ENCODE data around the gene C15orf39. TPM values are rescaled to one million over a fixed set of nuclear protein-coding genes. Genes with fewer than 3 reads are reported as not detected.
A peak's percentile ranks its signal among the peaks of the same experiment; 100 is the strongest.
"Not testable (repeated sequence)": the region's sequence is repeated elsewhere in the genome, so short reads cannot be mapped to it uniquely, and the experiment has no call there.

C15orf39 gene
- 10 to 100 TPM; 34.3 to 35.7 TPM for total RNA-seq

DNA sequence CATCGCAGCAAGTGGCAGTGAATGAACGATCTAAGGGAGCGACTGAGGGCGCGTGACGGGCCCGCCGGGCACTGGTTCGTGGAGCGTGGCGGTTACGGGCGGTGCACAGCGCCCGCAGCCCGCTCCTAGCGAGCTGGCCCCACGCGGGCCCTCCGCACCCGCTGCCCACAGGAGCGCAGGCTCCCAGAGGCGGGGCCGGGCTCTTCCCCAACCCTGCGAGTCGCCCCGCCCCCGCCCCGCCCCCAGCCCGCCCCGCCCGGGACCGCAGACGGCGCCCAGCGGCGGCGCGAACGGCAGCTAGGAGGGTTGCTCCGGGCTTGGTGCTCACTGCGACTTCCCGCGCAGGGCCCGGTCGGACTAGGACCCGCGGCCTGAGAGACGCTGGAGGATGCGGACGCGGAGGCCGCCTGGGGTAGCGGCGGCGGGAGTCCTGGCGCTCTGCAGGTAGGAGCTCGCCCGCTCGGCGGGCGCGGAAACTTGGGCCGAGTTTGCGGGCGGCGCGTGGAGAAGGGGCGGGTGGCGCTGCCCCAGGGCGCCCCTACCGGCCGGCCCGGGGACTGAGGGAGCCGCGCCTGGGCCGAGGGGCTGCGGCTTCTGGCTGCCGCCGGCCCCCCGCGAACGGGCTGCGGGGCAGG lies at the start of gene C15orf39:
TSS of gene C15orf39 (plus strand) at position 267 of the 635 bp plus-strand sequence. CDS start 4,167 bp downstream, outside the sequence.
- peak within 1 kb of the TSS; percentile 91 for H3K4me3 Mint-ChIP-seq
- H3K4me1 Mint-ChIP-seq = peaks cover 52% of the 10 kb centered on the region
- H3K27me3 Mint-ChIP-seq = peaks cover 4% of the 10 kb centered on the region
- no peaks in the 10 kb centered on the region for H3K9me3 Mint-ChIP-seq
- peak; percentile 85 for DNase-seq
- H3K27ac Mint-ChIP-seq = peak within 1 kb of the TSS; percentile 92
- peaks cover 14% of the 10 kb centered on the region for H3K36me3 Mint-ChIP-seq

- no peak for DNase-seq
- Mint-ChIP-seq H3K27me3 (no peaks in the 10 kb centered on the region), H3K4me1 (peaks cover 13% of the 10 kb centered on the region), H3K4me3 (no peak overlapping the region), H3K27ac (no peak overlapping the region), H3K36me3 (no peaks in the 10 kb centered on the region), H3K9me3 (peaks cover 8% of the 10 kb centered on the region)
Measured at GRCh38 chr15:75152382-75153079, 49.2 kb upstream of the C15orf39 start.

- DNase-seq = peak; percentile 24
- Mint-ChIP-seq H3K4me3 (no peak overlapping the region), H3K27ac (no peak overlapping the region)
Measured at GRCh38 chr15:75153087-75153486, 48.6 kb upstream of the C15orf39 start.

GRCh38 chr15:75153565-75154276 lies 48.0 kb upstream of the C15orf39 start:
- Mint-ChIP-seq H3K36me3 (no peaks in the 10 kb centered on the region), H3K4me1 (peaks cover 13% of the 10 kb centered on the region), H3K9me3 (peaks cover 6% of the 10 kb centered on the region), H3K27me3 (no peaks in the 10 kb centered on the region), H3K4me3 (no peak overlapping the region), H3K27ac (no peak overlapping the region)
- no peak for DNase-seq

More at GRCh38 chr15:75153087-75153486, 48.6 kb upstream of the C15orf39 start:
- Mint-ChIP-seq H3K36me3 (no peaks in the 10 kb centered on the region), H3K27me3 (no peaks in the 10 kb centered on the region), H3K9me3 (peaks cover 6% of the 10 kb centered on the region), H3K4me1 (peaks cover 13% of the 10 kb centered on the region)

- no peaks in the 10 kb centered on the region for H3K27me3 Mint-ChIP-seq
- no peak overlapping the region for H3K27ac Mint-ChIP-seq
- H3K9me3 Mint-ChIP-seq = peaks cover 6% of the 10 kb centered on the region
- H3K4me3 Mint-ChIP-seq = no peak overlapping the region
- no peaks in the 10 kb centered on the region for H3K36me3 Mint-ChIP-seq
- no peak for DNase-seq
- H3K4me1 Mint-ChIP-seq = peaks cover 13% of the 10 kb centered on the region
Measured at GRCh38 chr15:75154461-75155062, 47.1 kb upstream of the C15orf39 start.

- DNase-seq = no peak
- Mint-ChIP-seq H3K27me3 (no peaks in the 10 kb centered on the region), H3K4me1 (peaks cover 7% of the 10 kb centered on the region), H3K36me3 (no peaks in the 10 kb centered on the region), H3K9me3 (peaks cover 2% of the 10 kb centered on the region), H3K27ac (no peak overlapping the region), H3K4me3 (no peak overlapping the region)
Measured at GRCh38 chr15:75156326-75157215, 45.1 kb upstream of the C15orf39 start.

GRCh38 chr15:75158402-75158801 lies 43.3 kb upstream of the C15orf39 start:
- H3K36me3 Mint-ChIP-seq = no peaks in the 10 kb centered on the region
- peaks cover 5% of the 10 kb centered on the region for H3K4me1 Mint-ChIP-seq
- H3K9me3 Mint-ChIP-seq = no peaks in the 10 kb centered on the region
- no peak for DNase-seq
- no peak overlapping the region for H3K4me3 Mint-ChIP-seq
- no peaks in the 10 kb centered on the region for H3K27me3 Mint-ChIP-seq
- no peak overlapping the region for H3K27ac Mint-ChIP-seq

DNA sequence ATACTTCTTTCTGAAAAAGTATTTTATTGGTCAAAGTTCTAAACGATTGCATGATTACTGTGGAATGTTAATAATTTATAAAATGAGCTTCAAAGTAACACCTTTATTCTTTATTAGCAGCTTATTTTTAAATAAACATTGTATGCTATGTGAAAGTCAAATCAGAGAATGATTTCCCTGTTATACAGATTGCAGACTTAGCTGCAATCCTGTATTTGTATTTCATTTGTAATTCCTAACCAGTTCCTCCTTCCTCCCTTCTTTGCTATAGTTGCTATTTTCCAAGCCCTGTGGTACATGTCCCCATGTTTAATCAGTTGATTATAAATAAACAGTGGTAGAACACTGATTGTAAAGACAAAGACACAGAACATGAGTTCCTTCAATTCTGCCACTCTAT lies 42.4 kb upstream of the C15orf39 start:
- Mint-ChIP-seq H3K27ac (no peak overlapping the region), H3K27me3 (no peaks in the 10 kb centered on the region), H3K9me3 (no peaks in the 10 kb centered on the region), H3K4me1 (no peaks in the 10 kb centered on the region), H3K4me3 (no peak overlapping the region), H3K36me3 (no peaks in the 10 kb centered on the region)
- no peak for DNase-seq

DNA sequence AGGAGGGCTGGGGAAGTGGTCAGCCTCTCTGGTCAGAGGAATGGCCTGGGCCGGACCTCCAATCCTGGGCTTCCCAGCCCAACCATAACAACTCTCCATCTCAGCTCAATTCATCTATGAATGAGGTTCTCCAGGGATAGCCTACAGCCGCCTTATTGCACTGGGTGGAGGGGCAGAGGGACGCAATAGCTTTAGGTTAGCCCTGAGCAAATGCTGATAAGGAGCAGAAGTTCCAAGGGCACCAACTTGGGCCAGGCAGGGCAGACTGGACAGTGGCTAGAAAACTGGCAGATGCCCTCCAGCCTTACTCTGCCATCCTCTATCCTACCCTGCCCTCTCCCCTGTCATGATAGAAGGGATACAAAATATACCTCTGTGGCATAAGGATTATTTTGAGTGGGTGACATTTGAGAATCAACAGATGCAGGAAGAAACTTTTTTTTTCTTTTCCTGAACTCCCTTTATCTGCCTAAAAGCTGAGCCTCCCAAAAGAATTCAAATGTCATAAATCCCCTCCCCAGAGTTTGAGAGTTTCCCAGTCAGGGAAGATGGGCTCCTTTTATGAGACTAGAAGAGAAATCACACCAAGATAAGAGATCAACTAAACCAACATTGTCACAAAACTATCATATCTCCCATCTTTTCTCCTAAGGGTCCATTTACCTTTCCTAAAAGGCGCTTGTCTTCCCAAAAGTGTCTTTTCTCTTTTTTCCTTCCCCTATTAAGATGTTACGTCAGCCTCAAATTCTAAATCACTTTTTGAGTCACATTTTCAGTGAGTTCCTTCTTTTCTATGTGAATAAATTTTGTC lies 40.4 kb upstream of the C15orf39 start:
- H3K4me1 Mint-ChIP-seq = no peaks in the 10 kb centered on the region
- H3K36me3 Mint-ChIP-seq = no peaks in the 10 kb centered on the region
- no peaks in the 10 kb centered on the region for H3K9me3 Mint-ChIP-seq
- H3K4me3 Mint-ChIP-seq = no peak overlapping the region
- H3K27ac Mint-ChIP-seq = no peak overlapping the region
- no peak for DNase-seq
- H3K27me3 Mint-ChIP-seq = no peaks in the 10 kb centered on the region

GRCh38 chr15:75161917-75162414 lies 39.7 kb upstream of the C15orf39 start:
- H3K27ac Mint-ChIP-seq = no peak overlapping the region
- no peak for DNase-seq
- H3K36me3 Mint-ChIP-seq = no peaks in the 10 kb centered on the region
- H3K27me3 Mint-ChIP-seq = no peaks in the 10 kb centered on the region
- H3K9me3 Mint-ChIP-seq = no peaks in the 10 kb centered on the region
- no peaks in the 10 kb centered on the region for H3K4me1 Mint-ChIP-seq
- H3K4me3 Mint-ChIP-seq = no peak overlapping the region

DNA sequence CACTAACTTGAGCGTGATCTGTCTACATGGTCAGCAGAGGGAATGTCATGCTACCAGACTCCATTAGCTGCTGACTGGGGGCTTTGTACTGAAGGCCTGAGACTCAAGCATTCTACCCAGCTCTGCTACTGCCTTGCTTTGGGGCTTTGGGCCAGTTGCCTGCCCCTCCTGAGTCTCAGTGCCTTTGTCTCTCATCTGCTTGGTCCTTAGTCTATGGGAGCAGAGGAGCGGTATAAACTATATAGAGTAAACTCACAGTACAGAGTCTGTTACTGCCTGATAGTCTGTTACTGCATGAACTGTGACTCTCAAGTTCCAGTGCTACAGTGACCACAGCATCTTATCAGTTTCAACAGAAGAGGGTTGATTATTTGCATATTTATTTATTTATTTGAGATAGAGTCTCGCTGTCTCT lies 38.5 kb upstream of the C15orf39 start:
- Mint-ChIP-seq H3K4me3 (no peak overlapping the region), H3K27ac (no peak overlapping the region), H3K27me3 (no peaks in the 10 kb centered on the region), H3K9me3 (no peaks in the 10 kb centered on the region), H3K4me1 (peaks cover 5% of the 10 kb centered on the region), H3K36me3 (no peaks in the 10 kb centered on the region)
- no peak for DNase-seq

DNA sequence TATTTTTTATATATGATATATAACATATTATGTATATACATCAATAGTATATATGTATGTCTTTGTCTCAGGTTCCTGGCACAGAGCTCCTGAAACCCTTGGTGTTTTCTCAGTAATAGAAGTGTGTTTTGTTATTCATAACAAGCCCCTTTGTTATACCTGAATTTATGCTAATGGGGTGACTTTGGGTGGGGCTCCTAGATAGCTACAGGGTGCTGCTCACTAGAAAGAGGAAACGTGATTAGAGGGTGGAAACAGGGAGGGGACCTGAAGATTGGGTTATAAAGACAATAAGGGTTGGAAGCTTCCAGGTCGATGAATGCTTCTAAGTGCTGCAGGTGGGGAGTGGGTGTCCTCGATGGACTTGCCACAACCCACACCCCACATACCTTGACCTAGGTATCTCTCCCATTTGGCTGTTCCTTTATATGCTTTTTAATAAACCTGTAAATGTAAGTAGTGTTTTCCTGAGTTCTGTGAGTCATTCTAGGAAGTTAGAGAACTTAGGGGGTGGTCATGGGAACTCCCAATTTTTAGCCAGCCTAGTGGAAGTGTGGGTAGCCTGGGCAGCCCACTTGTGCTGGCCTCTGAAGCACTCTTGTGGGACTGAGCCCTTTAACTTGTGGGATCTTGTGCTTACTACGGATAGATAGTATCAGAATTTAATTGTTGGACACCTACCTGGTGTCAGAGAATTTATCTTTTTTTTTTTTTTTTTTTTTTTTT lies 36.9 kb upstream of the C15orf39 start:
- peaks cover 10% of the 10 kb centered on the region for H3K4me1 Mint-ChIP-seq
- no peak overlapping the region for H3K27ac Mint-ChIP-seq
- H3K27me3 Mint-ChIP-seq = peaks cover 2% of the 10 kb centered on the region
- H3K36me3 Mint-ChIP-seq = no peaks in the 10 kb centered on the region
- H3K4me3 Mint-ChIP-seq = no peak overlapping the region
- H3K9me3 Mint-ChIP-seq = no peaks in the 10 kb centered on the region
- no peak for DNase-seq

GRCh38 chr15:75166489-75167063 lies 35.1 kb upstream of the C15orf39 start:
- H3K9me3 Mint-ChIP-seq, DNase-seq, H3K4me3 Mint-ChIP-seq, H3K27ac Mint-ChIP-seq, H3K27me3 Mint-ChIP-seq, H3K36me3 Mint-ChIP-seq: not testable (repeated sequence)
- H3K4me1 Mint-ChIP-seq = peaks cover 25% of the 10 kb centered on the region
